Putamen (tissue), 1 donor: ENCODE measurements around the gene FSD2.
"Not testable (repeated sequence)": the region's sequence is repeated elsewhere in the genome, so short reads cannot be mapped to it uniquely, and the experiment has no call there.

Experiments
- DNase-seq: peaks from one replicate; pipeline ENCODE4 v3.0.0-alpha.2; 2016; ENCODE audit warnings: low spot score

The FSD2 gene

GRCh38 chr15:82792068-82792467 is 13.8 kb downstream of the FSD2 start:
- DNase-seq, result no peak

GRCh38 chr15:82790321-82790720 is 15.5 kb downstream of the FSD2 start:
- DNase-seq, result no peak

- no peak for DNase-seq
These were observed 16.4 kb downstream of the FSD2 start for GRCh38 chr15:82789491-82789890.

GRCh38 chr15:82788496-82788895 is 17.4 kb downstream of the FSD2 start:
- no peak for DNase-seq

- DNase-seq, result no peak
These were observed 24.5 kb downstream of the FSD2 start for GRCh38 chr15:82781349-82781748.

GRCh38 chr15:82778755-82779154 is 27.1 kb downstream of the FSD2 start:
- no peak for DNase-seq

GRCh38 chr15:82774496-82774895 is 31.4 kb downstream of the FSD2 start:
- DNase-seq, result no peak

- no peak for DNase-seq
These were observed 33.9 kb downstream of the FSD2 start for GRCh38 chr15:82771789-82772607.

- DNase-seq, result no peak
These were observed 37.3 kb downstream of the FSD2 start for GRCh38 chr15:82768414-82769054.

GRCh38 chr15:82767163-82767829 is 38.6 kb downstream of the FSD2 start:
- DNase-seq, result no peak

- not testable (repeated sequence) for DNase-seq
These were observed 39.7 kb downstream of the FSD2 start for GRCh38 chr15:82766201-82766600.

GRCh38 chr15:82764740-82765139 is 41.1 kb downstream of the FSD2 start:
- DNase-seq, result no peak

- no peak for DNase-seq
These were observed 41.8 kb downstream of the FSD2 start for GRCh38 chr15:82764117-82764490.

GRCh38 chr15:82763361-82764116 is 42.3 kb downstream of the FSD2 start:
- DNase-seq, result no peak

- DNase-seq, result no peak
These were observed 54.6 kb downstream of the FSD2 start for GRCh38 chr15:82751308-82751707.

GRCh38 chr15:82750831-82751180 is 55.1 kb downstream of the FSD2 start:
- no peak for DNase-seq

- DNase-seq, result peak; percentile 94
These were observed 55.7 kb downstream of the FSD2 start for GRCh38 chr15:82749951-82750830.

- DNase-seq, result no peak
These were observed 57.6 kb downstream of the FSD2 start for GRCh38 chr15:82748315-82748714.

- DNase-seq, result no peak
These were observed 62.1 kb downstream of the FSD2 start for GRCh38 chr15:82743810-82744209.

- DNase-seq, result no peak
These were observed 63.7 kb downstream of the FSD2 start for GRCh38 chr15:82742134-82742533.

GRCh38 chr15:82739086-82739485 is 66.8 kb downstream of the FSD2 start:
- no peak for DNase-seq
